Measurements from ENCODE around the gene HOXD12. TPM values are rescaled to one million over a fixed set of nuclear protein-coding genes. Genes with fewer than 3 reads are reported as not detected.

Gene HOXD12
- total RNA-seq, 1 donor from 2014 or later: not detected

DNA sequence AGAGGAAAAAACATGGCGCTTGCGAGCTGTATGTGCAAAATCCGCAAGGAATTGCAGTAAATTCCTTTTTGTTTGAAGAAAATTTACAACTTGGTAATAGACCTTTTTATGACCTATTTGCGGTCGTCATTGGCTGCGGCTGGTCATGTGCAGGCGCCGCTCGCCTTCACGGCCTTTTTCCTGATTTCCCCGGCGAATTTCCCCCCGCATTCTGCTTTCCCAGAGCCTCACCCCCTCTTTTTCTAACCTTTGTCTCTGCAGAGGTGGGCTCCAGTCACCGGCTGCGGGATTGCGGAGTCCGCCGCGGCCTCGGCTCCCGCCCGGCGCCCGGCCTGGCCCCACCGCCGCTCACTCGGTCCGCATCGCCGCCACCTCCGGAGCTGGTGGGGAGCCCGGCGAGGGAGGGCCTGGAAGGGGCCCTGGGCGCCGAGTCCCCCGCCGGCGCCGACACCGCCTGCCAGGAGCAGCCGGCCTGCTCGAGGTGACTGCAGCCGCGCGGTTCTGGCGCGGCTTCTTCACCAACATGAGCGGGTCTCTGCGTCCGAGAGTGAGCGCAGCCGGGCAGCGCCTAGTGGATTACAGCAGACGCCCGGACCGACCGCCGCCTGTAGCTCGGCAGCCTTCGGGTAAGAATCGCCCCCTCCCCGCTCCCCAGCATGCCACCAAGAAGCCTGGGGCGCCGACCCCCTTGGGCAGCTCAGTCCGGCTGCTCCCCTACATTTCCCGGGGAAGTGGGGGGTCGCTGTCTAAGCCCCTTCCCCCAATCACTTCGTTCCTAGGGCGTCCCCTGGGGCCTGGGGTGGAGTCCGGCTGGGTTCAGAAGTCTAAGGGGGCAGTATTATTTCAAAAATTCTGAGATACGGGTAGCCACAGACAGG is 37.0 kb downstream of the HOXD12 start:
- DNase-seq (ENCODE audit: missing footprints) (no peak), ATAC-seq (no peak)
- intact Hi-C loops (cut with DNase I): no loop called here

DNA sequence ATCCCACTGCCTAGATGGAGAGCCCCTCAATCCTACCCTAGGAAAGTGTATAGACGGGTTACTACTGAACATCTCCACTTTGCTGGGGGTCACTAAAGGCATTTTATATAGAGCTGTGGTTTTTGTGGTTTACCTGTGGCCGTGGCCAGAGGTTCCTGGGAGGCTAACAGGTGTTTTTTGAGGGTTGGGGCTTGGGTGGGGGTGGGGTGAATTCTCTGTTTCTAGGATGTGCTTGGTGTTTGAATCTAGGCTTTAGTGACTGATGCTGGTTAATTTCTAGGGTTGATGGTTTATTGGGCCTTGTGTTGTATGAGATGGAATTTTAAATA is 37.6 kb downstream of the HOXD12 start:
- intact Hi-C loops (cut with DNase I): no loop called here
- ATAC-seq: no peak

DNA sequence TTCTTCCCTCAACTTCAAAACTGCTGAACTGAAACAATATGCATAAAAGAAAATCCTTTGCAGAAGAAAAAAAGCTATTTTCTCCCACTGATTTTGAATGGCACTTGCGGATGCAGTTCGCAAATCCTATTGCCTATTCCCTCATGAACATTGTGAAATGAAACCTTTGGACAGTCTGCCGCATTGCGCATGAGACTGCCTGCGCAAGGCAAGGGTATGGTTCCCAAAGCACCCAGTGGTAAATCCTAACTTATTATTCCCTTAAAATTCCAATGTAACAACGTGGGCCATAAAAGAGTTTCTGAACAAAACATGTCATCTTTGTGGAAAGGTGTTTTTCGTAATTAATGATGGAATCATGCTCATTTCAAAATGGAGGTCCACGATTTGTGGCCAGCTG is 38.3 kb downstream of the HOXD12 start:
- no peak for ATAC-seq
- intact Hi-C loops (cut with DNase I): no loop called here
- DNase-seq (ENCODE audit: missing footprints): no peak

More for the DNA sequence above, 37.6 kb downstream of the HOXD12 start:
- DNase-seq (ENCODE audit: missing footprints): no peak

DNA sequence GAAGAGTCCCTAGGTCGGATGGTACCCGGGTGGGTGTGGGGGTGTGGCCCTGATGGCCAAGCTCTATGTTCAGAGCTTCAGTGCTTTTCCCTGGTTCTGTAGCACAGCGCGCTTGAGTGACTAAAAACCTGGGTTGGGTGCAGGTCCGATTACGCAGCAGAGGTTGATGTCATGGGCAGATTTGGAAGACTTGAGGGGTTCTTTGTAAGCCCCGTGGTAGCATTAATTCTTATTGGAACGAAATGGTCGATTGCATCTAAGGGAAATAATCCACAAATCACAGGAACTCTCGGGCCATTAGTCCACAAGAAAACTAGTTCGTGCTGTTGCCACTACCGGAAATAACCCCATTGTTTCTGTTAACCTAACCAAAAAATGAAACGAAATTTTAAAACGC is 38.9 kb downstream of the HOXD12 start:
- ATAC-seq (no peak), DNase-seq (ENCODE audit: missing footprints) (no peak)
- intact Hi-C loops (cut with DNase I): no loop called here

DNA sequence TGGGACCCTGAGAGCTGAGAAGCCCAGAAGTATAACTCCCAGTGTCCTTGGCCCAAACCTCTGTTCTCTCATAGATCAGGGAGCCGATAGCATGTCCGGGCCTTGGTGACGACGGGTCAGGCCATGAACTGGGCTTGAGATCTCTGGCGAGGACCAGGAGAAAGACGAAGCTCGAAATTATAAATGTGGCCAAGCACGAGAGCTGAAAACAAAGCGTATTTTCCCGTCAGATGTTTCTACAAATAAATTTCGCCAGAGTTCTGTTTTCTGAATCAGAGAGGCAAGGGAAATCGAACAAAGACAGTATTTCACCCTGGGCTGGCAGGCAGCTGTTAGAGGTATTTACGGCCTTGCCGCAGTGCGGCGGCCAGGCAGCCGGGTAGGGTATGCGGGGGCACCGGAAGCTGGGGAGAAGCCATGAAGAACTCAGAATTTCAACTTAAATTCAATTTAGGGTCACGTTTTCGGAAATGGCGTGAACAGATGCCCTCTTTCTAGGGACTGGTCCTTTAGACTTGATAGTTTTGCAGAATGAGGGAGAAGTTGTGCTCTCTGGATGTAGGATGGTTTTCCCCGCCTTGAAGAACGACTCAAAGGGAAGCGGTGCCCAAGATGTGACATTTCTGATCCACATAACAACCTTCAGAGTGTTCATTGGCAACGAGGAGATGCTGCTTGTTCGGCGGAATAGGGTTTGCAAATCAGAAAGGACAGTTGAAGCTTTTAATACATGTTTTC is 39.5 kb downstream of the HOXD12 start:
- no peak for DNase-seq (ENCODE audit: missing footprints)
- ATAC-seq: no peak
- intact Hi-C loops (cut with DNase I): no loop called here

DNA sequence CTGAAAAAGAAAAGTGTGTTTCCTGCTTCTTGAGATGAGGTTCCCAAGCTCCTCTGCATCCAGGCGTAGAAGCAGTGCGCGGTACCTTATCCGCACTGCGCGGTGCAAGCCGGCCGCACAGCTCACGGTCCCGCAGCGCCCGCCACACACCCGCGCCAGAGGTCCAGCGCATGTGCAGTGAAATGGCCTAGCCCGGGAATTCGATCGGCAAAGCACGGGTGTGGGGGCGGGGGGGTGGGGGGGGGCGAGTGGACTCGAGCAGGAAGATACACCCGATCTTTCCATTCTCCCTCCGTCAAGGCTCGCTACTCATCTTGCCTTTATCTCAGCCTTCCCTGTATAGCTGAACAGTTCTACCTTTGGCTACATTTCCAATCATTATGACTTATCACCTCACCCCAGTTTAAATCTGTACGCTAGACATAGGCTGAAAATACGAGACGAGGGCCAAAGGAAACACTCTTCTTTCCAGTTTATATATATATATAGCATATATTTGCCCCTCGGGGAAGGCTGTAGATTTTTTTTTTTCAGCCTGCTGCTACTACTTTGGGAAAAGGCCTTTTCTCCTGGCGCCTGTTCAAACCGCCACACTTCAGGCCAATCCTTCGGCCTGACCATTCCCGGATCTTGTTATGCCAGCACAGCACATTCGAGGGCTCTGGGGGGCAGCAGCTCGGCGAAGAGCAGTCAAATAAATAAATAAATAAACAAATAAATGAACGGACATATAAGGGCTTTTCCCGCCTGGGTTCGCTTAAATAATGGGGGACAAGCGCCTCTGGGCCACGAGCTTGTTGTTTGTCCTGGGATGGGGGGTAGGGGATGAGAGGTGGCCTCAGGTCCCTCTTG is 40.3 kb downstream of the HOXD12 start:
- intact Hi-C loops (cut with DNase I): loop anchor here (1.0 kb wide), 3 partner anchors 315 to 498 kb away; no protein-coding TSS in a partner anchor
- DNase-seq (ENCODE audit: missing footprints) (no peak), ATAC-seq (no peak)

DNA sequence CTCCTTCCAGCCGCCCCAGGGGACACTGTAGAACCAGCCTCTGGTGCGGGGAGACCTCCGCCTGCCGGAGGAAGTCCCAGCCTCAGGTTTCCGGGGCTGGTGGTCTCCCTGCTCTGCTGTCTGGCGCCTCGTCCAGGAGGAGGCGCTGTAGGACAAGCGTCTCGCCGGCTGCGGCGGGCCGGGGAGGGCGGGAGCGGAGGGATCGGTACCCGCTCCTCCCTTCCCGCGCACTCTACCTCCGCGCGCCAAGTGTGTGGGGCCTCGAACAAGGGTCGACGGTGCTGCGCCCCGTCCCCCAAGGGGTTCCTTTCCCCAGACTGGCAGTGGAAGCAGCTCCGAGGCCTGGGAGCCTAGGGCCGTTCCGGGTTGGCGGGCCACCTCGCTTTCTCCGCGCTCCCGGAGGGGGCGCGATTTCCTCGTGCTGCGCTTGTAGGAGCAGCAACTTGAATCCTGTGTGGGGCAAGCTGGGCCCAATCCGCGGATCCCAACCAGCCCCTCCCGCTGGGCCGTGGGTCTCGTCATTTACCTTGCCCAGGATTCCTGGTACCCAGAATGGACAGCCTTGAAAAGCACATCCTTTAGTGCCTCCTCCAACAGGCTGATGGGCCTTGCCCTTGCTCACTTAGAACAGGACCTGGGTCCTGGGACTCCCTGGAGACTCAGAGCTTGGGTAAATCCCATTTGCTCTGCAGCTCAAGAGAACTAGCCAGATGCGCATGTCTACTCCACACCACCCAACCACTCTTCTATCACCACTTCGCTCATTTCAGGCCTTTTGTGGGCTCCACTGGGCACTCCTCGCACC is 41.1 kb downstream of the HOXD12 start:
- intact Hi-C loops (cut with DNase I): loop anchor here (1.0 kb wide), 3 partner anchors 315 to 498 kb away; no protein-coding TSS in a partner anchor
- ATAC-seq (peak; percentile 83), DNase-seq (ENCODE audit: missing footprints) (no peak)

DNA sequence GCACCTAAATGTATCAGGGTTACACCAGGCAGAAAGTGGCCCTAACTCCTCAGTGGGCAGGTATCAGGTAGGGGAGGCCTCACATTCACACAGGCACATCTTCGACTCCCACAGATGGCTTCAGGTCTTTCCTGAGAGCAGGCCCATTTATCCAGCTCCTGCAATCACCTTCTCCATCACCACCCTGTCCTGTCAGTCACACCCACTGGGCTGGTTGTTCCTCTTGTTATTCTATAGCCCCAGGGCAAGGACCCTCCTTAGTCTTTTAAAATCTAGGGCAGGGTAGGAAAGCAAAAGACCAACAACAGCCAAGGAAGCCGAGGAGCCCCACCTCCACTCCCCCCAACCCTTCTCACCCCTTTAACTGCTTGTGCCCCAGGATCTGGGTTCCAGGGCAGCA is 42.7 kb downstream of the HOXD12 start:
- intact Hi-C loops (cut with DNase I): no loop called here

DNA sequence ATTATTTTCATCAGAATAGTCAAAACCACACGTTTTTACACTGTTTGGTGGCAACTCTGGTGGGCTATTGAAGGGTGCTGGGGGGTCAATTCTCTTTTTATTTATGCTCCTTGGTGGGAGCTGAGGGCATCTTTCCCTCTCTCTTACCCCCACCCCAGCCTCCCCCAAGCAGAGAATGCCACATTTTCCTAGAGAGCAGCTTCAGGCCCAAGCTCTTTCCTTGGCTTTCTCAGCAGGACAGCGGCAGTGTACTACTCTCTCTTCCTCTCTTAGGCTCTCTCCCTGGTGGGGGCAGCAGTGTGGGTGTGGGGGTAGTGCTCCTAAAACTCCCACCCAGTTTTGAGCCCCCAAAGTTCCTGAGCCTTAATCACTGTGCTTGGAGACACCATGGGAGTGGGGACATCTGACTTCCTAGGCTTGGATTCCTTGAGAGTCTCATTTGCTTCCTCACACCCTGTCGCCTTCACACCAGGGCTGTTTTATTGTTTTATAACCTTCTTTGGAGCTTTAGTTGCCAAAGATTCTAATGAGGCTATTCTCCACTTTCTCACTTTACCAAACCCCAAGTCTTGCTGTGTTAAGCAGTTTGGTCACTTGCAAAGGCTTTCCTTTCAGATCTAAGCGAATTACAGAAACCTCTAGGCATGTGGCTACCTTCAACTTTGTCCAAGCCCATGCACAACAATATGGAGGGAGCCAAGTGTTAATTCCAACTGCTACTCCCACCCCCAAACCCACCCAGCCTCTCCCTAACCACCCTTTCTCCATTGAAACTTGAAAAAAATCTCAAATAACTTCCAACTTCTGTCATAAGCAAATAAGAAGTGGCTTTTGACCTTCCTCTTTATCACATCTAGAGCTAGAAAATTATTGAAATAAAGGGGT is 45.7 kb downstream of the HOXD12 start:
- ATAC-seq (no peak), DNase-seq (ENCODE audit: missing footprints) (no peak)
- intact Hi-C loops (cut with DNase I): no loop called here

More for the DNA sequence above, 42.7 kb downstream of the HOXD12 start:
- DNase-seq (ENCODE audit: missing footprints): no peak
- ATAC-seq: no peak

DNA sequence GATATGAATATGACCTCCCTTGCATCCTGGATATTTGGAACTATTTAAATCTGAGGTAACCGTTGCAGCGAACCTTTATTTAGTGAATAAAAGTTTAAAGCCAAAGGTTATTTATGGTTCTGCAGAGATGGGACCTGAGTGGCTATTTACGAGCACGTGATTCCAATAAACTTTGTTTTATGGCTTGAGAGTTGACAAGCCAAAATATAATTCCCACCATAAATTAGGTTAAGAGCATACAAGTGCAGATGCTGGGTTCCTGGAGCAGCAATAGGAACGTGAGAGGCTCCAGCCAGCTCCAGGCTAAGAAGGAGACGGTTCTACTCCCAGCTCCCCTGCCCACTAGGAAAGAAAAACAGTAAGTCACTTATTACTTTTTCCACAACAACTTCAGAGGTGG is 46.5 kb downstream of the HOXD12 start:
- intact Hi-C loops (cut with DNase I): no loop called here

DNA sequence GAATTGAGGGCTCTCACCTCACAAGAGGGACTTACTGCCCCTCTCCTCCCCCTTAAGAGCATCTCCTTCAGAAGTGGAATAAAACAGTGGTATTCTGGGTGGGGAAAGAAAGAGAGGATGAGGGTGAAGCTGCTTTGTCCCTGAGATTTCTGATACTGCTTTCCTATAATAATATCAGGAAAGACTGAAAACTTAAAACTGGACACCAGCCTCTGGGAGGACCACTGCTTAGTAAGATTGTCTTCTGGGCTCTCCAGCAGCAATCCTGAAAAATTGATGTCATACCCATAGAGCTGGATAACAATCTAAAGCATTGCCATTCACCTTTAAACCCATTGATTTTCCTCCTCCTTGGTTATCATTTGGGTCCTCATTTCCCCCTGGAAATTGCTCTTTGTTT is 47.0 kb downstream of the HOXD12 start:
- ATAC-seq: no peak
- intact Hi-C loops (cut with DNase I): no loop called here

More for the DNA sequence above, 46.5 kb downstream of the HOXD12 start:
- ATAC-seq (no peak), DNase-seq (ENCODE audit: missing footprints) (no peak)

DNA sequence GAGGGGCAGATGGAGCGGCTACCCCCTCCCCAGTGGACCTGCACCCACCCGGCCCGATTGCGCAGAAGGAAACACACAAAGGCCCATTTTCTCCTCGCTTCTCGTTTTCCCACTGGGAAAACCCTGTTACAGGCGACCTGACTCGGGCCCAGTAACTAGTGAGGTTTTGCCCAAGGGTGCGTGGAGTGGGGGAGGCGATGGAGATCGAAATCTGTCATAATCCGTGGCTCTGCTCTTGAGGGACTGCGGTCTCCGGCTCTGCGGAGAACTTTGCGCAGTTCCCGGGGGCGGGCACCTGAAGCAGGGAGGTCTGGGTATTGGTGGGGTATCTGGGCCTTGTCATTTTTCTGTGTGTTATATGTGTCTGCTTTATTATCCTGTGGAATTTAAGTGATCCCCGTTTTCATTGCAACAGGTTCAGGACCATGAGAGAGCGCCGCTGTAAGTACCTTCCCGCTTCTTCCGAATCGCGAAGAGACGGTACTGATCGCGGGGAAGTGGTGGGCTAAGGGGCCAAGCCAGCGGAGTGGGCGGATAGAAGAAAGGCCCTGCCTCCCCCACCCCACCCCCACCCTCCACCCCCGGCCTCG is 47.7 kb downstream of the HOXD12 start:
- no peak for ATAC-seq
- intact Hi-C loops (cut with DNase I): no loop called here

More for the DNA sequence above, 47.0 kb downstream of the HOXD12 start:
- DNase-seq (ENCODE audit: missing footprints): no peak

DNA sequence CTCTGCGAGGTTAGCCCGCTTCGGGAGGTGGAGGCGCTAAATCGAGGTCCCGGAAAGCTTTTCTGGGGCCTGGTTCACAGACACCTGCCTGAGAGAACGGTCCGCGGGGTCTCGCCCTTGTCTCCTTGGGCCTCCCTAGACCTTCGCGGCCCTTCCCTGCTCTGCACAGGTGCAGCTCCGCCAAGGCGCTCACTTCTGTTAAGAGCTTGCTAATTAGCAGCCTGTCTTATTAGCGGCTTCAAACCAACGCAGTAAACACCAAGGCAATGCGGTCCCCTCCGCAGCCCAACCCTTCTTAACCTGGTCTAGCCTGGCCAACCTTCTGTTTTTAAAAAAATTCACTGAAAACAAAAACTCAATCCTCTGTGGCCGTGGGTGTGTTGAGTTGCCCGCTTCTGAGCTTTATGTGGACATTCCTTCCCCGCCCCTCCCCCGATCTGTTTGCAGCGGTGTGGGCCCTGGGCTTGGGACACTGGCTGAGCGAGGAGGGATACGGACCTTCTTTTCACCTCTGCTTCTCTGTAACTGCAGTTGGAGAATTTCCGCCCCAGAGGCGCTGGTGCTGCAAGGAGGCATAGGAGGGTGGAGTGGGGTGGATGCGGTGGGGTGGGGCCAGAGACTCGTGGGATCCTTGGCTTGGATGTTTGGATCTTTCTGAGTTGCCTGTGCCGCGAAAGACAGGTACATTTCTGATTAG is 48.4 kb downstream of the HOXD12 start:
- no peak for DNase-seq (ENCODE audit: missing footprints)
- intact Hi-C loops (cut with DNase I): no loop called here
- ATAC-seq: no peak

More for the DNA sequence above, 47.7 kb downstream of the HOXD12 start:
- no peak for DNase-seq (ENCODE audit: missing footprints)

DNA sequence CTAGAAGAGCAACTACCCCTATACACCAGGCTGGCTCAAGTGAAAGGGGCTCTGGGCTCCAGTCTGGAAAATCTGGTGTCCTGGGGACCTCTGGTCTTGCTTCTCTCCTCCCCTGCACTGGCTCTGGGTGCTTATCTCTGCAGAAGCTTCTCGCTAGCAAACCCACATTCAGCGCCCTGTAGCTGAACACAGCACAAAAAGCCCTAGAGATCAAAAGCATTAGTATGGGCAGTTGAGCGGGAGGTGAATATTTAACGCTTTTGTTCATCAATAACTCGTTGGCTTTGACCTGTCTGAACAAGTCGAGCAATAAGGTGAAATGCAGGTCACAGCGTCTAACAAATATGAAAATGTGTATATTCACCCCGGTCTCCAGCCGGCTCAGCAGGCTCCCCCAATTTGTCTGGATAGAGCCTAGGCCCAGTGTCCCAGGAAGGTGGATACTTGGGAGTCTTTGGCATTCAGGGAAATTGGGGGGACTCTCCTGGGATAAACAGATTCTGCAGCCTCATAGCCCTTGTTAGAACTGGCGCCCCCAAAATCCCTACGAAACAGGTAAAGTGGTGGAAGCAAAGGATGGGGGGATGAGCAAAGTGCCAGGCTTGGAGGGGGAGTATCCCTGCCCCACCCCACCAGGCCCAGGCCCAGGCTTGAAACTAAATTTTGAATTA is 49.3 kb downstream of the HOXD12 start:
- DNase-seq (ENCODE audit: missing footprints) (no peak), ATAC-seq (no peak)
- intact Hi-C loops (cut with DNase I): no loop called here

DNA sequence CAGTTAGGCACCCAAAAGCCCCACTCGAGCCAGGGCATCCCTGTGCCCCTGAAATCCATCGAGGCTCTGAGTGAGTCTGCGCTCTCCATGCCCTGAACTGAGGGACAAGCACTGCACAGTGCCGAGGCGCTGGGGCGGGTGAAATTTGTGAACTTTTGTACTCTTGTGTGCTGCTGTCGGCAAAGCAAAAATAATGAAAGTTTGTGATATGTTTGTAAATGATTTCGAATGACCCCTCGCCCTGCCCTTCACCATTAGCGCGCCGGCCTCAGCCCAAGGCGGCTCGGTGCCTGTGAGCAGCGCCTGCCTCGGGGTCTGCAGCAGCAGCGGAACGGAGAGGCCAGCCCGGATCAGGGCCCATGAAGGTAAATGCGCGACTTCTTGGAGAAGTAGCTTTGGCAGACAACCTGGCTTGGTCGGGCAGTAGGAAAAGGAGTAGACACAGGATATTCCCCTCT is 49.9 kb downstream of the HOXD12 start:
- intact Hi-C loops (cut with DNase I): no loop called here

More for the DNA sequence above, 49.9 kb downstream of the HOXD12 start:
- ATAC-seq: no peak
- DNase-seq (ENCODE audit: missing footprints): no peak
